ENCODE results near the gene FKBP15.
"Not testable (repeated sequence)": the region's sequence is repeated elsewhere in the genome, so short reads cannot be mapped to it uniquely, and the experiment has no call there.

Gene FKBP15

GRCh38 chr9:113148781-113149510 is 72.1 kb downstream of the FKBP15 start:
- peak; percentile 28 to 32 for DNase-seq

- no peak for DNase-seq
These were observed 72.7 kb downstream of the FKBP15 start for GRCh38 chr9:113148372-113148705.

DNA sequence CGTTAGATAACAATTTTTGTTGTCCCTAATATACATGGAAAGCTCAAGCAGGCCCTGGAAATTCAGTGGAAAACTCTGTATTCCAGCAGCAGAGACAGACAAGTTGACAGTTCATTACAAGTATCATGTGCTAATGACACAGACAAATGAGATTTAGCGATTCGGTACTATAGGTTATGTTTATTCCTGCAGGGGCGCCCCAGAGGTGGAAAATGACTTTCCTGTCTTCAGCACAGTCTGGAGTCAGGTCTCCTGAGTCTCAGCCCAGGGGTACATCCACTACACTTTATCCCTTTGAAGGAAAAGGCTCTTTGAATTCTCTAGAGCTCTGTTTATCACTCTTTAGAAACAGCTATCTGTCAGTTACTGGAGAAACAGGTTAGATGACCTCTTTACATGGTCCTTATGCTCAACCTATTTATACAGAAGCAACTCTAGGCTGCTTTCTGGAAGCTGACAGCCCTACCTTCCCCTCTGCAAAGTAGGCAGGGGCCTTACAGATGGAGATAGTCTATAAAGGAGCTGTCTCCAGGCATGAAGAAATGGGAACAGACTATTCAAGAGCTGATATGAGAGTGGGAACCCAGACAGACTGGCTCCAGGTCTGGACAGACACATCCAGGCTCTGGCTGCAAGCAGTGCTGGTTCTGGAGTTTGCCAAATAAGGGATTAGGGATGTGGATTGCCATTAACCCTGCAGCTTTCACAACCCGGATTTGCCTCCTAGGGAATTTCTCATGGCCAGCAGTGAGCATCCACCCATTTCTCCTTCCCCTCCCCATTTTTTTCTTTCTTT is 77.4 kb downstream of the FKBP15 start:
- no peak for DNase-seq

DNA sequence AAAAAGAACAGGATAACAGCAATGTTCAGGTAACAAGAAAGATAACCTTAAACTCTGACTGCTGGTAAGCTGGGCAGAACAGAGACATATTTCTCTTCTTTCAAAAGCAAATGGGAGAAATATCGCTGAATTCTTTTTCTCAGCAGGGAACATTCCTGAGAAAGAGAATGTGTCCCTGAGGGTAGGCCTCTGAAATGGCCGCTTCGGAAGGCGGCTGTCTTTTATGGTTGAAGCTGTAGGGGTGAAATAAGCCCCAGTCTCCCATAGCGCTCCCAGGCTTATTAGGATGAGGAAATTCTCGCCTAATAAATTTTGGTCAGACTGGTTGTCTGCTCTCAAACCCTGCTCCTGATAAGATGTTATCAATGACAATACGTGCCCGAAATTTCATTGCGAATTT is 80.2 kb downstream of the FKBP15 start:
- not testable (repeated sequence) for DNase-seq

GRCh38 chr9:113139953-113140352 is 81.1 kb downstream of the FKBP15 start:
- DNase-seq = no peak

DNA sequence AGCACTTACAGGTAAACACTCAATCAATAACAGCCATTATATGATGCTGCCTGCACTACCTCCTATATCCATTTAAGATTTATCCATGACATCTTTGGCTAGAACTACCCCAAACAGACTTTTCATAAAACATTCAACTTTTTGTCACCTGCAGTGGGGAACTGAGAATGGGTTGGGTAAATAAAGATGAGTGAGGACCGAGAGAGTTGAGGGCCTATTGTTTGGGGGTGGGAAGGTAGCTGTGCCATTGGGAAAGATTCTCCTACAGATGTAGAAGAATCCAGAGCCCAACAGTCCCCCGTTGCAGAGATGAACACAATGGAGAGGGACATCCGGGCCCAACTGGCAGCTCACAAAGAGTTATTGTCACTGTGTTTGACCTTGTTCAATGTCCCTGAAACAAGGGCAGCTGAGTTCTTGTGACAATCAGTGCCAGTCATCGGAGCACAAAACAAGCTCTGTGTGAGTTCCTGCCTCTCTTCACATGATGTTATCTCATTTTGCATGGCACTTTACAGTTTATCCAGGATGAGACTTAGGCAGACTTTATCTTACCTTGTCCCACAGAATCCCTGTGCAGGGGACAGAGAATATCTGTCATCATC is 81.8 kb downstream of the FKBP15 start:
- DNase-seq = no peak

- no peak for DNase-seq
These were observed 82.3 kb downstream of the FKBP15 start for GRCh38 chr9:113138760-113139159.

DNA sequence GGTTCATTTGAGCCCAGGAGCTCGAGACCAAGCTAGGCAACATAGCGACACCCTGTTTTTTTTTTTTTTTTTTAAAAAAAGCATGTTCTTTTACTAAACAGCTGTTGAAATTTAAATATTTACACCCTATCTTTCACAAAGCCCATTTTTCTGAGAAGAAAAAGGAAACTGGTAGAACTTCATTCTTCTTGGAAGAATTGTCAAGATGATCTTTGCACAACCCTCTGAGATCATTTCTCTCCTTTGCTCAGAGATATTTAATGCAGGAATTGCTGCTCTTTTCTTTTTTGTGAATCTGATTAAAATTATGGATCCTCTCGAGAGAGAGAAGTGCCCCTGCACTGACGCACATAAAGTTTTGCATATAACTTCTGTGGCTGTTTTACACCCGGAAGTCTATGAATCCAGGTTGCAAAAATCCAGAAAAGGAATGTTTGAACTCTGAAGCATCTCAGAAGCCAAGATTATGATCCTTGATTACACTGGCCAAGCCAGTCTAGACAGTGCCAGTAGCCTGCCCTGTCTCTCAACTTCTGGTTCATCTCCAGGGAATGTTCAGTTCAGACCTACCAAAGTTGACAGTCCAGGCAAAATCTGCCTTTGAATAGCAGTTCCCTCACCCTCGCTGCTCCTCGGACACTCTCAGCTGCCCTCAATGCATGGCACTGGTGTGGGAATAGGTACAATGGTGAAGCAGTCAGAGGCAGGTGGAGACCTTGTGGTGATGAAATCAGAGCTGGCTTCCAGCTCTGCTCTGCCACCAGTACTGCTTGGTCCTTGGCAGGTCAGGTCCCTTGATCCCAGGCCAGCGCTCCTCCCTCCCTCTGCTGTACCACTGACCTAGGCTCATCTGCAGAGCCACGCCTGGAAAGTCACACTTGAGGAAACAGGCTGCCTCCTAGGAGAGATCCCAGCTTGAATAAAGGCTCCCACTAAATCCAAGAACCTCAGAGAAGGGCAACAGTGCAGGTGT is 83.6 kb downstream of the FKBP15 start:
- DNase-seq = no peak

DNA sequence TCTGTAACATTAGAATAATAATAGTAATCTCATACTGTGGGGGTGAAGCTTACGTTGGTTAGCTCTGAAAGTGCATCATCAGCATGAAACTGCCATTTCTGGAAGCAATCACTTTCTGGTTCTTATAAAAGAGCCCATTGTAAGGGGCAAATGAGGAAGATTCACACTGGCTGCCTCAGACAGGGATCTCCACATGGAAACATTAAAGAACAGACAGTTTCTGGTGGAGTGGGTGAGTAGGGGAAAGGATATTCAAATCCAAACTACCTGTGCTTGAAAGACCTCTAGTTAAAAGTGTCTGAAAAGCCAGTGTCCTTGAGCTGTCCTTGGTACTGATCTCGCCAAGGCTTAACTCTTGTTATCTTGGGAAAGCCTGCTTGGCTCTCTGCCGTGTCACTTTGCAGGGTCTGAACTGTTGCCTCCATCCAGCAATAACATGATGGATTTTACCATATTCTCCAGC is 89.4 kb downstream of the FKBP15 start:
- DNase-seq = no peak

- no peak for DNase-seq
These were observed 91.2 kb downstream of the FKBP15 start for GRCh38 chr9:113129884-113130283.

DNA sequence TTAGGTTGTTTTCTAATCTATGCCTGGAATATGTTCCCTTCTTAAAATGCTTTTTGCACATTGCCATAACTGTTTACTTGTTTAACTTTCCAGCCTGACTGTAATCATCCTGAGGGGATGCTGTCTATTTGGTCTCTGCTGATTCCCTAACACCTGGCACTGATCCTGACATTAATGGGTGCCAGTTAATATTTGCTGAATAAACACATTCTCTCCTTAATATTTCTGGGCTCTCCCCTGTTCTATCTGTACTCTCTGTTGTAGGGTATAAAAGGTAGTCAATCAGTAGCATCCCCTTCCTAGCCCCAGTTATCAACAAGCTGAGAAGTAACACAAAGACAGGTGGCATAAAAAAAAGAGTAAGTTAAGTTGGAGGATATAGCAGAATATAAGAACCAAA is 91.6 kb downstream of the FKBP15 start:
- DNase-seq = no peak

GRCh38 chr9:113125386-113126035 is 95.6 kb downstream of the FKBP15 start:
- DNase-seq = no peak

GRCh38 chr9:113118829-113119228 is 102.2 kb downstream of the FKBP15 start:
- not testable (repeated sequence) for DNase-seq
